SJCRH30 (cell line): ENCODE measurements around the gene EIF4E3. TPM values are rescaled to one million over a fixed set of nuclear protein-coding genes. Genes with fewer than 3 reads are reported as not detected.

ENCODE experiments used
- DNase-seq, 2 experiments: peaks; one replicate each; pipeline ENCODE4 v3.0.0-alpha.2; 2015 to 2020
- H3K27ac ChIP-seq: fragments of 250-450 bp; sonication (Bioruptor Pico); 2 replicates; pipeline ENCODE4 v1.5.1; 2020; ENCODE audit warnings: mild to moderate bottlenecking, moderate library complexity
- H3K27me3 ChIP-seq: fragments of 250-450 bp; sonication (Bioruptor Pico); 2 replicates; pipeline ENCODE4 v1.5.1; 2020; ENCODE audit warnings: mild to moderate bottlenecking, moderate library complexity
- H3K36me3 ChIP-seq: fragments of 250-450 bp; sonication (Bioruptor Pico); 2 replicates; pipeline ENCODE4 v1.5.1; 2020; ENCODE audit warnings: mild to moderate bottlenecking, moderate library complexity
- H3K4me1 ChIP-seq: fragments of 250-450 bp; sonication (Bioruptor Pico); 2 replicates; pipeline ENCODE4 v1.5.1; 2020; ENCODE audit warnings: mild to moderate bottlenecking, moderate library complexity
- H3K4me3 ChIP-seq: fragments of 250-450 bp; sonication (Bioruptor Pico); 2 replicates; pipeline ENCODE4 v1.5.1; 2020; ENCODE audit warnings: mild to moderate bottlenecking, moderate library complexity
- H3K9me3 ChIP-seq: fragments of 250-450 bp; sonication (Bioruptor Pico); replicated peaks from 2 replicates; pipeline ENCODE4 v1.5.1; 2020; ENCODE audit warnings: mild to moderate bottlenecking, moderate library complexity
- total RNA-seq: library from RNA; depleted of rRNA; stranded (reverse); fragments of >200 nt; shearing (Covaris generic); gene quantifications from 2 replicates; pipeline ENCODE4 v1.2.3, GENCODE V29; 2014

Gene EIF4E3
- total RNA-seq, 1 experiment from 2014 or later = 0.20 TPM

GRCh38 chr3:71653414-71653807 is 71.8 kb downstream of the EIF4E3 start:
- no peak overlapping the region for H3K4me3 ChIP-seq
- H3K4me1 ChIP-seq = no peaks in the 10 kb centered on the region
- no peaks in the 10 kb centered on the region for H3K36me3 ChIP-seq
- no peaks in the 10 kb centered on the region for H3K9me3 ChIP-seq
- H3K27ac ChIP-seq = no peak overlapping the region
- DNase-seq = no peak
- H3K27me3 ChIP-seq = no peaks in the 10 kb centered on the region

DNA sequence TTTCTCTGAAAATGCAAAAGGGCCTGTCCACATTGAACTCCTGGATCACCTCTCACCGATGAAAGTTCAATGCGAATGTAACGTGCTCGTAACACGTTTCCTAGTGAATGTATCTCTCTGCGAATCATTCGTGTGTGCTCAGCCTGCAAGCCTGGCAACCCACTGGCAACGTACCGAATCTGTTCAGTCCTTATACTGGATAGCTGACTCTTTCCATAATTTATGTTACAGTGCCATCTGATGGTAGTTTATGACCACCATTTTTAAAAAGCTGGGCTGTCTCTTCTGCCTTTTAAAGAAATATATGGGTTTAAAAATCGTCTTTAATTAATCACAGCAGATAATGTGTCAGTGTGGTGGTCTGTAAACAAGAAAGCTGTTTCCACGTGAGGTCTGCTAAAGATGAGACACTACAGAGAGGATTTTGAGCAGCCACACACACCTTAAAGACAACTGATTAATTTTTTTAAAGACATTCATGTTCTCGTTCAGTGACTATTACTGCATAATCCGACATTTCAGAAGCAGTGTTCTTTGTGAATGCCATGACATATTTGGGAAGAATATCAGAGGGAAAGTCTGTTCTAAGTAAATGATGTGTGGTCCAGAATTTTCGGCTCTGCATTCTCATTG is 72.3 kb downstream of the EIF4E3 start:
- peak; percentile 1 to 35 for DNase-seq

GRCh38 chr3:71651625-71652024 is 73.6 kb downstream of the EIF4E3 start:
- Histone ChIP-seq H3K27me3 (no peaks in the 10 kb centered on the region), H3K4me3 (no peak overlapping the region), H3K4me1 (no peaks in the 10 kb centered on the region), H3K27ac (no peak overlapping the region), H3K9me3 (no peaks in the 10 kb centered on the region), H3K36me3 (no peaks in the 10 kb centered on the region)
- no peak for DNase-seq

More for the DNA sequence above, 72.3 kb downstream of the EIF4E3 start:
- Histone ChIP-seq H3K4me3 (no peak overlapping the region), H3K9me3 (no peaks in the 10 kb centered on the region), H3K27ac (no peak overlapping the region), H3K36me3 (no peaks in the 10 kb centered on the region), H3K27me3 (no peaks in the 10 kb centered on the region), H3K4me1 (no peaks in the 10 kb centered on the region)

DNA sequence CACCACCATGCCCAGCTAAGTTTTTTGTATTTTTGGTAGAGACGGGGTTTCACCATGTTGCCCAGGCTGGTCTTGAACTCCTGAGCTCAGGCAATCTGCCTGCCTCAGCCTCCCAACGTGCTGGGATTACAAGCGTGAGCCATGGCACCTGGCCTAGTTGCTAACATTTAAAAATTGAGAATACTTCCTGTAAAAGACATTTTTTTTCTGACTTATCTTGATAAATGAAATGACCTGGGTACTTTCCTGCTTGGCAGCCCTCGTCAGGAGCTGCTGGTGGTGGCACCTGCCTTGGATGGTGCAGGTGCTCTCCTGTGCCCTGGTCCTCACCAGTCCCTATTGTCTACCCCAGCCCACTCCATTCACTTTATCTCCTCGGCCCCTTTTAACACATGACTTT is 74.8 kb downstream of the EIF4E3 start:
- Histone ChIP-seq H3K36me3 (no peaks in the 10 kb centered on the region), H3K27me3 (no peaks in the 10 kb centered on the region), H3K4me1 (no peaks in the 10 kb centered on the region), H3K4me3 (no peak overlapping the region), H3K9me3 (no peaks in the 10 kb centered on the region), H3K27ac (no peak overlapping the region)
- DNase-seq = no peak

- no peaks in the 10 kb centered on the region for H3K4me1 ChIP-seq
- no peaks in the 10 kb centered on the region for H3K36me3 ChIP-seq
- H3K9me3 ChIP-seq = no peaks in the 10 kb centered on the region
- DNase-seq = no peak
- H3K27ac ChIP-seq = no peak overlapping the region
- no peak overlapping the region for H3K4me3 ChIP-seq
- H3K27me3 ChIP-seq = no peaks in the 10 kb centered on the region
These were observed 75.4 kb downstream of the EIF4E3 start for GRCh38 chr3:71649757-71650156.

- no peak for DNase-seq
- Histone ChIP-seq H3K4me1 (no peaks in the 10 kb centered on the region), H3K4me3 (no peak overlapping the region), H3K27me3 (no peaks in the 10 kb centered on the region), H3K27ac (no peak overlapping the region), H3K36me3 (no peaks in the 10 kb centered on the region), H3K9me3 (no peaks in the 10 kb centered on the region)
These were observed 77.5 kb downstream of the EIF4E3 start for GRCh38 chr3:71647751-71648150.

DNA sequence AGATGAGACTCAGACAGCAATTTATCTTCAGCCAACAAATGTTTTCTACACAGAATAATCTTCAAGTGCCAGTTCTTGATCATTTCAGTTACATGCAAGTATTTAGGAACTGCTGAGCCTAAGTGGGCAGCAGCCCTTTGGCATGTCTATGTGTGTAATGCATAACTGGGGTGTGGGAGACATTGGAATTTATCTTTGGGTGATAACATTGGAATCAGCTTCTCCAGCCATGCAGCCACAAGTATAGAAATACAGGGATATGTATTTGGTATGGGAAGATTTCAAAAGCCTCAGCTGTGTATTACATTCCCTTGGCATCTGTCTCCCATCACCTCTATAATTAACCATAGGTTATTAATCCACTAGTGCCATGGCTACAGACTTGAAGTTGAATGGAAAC is 78.2 kb downstream of the EIF4E3 start:
- Histone ChIP-seq H3K36me3 (no peaks in the 10 kb centered on the region), H3K27me3 (no peaks in the 10 kb centered on the region), H3K4me3 (no peak overlapping the region), H3K27ac (no peak overlapping the region), H3K9me3 (no peaks in the 10 kb centered on the region), H3K4me1 (no peaks in the 10 kb centered on the region)
- DNase-seq = no peak

DNA sequence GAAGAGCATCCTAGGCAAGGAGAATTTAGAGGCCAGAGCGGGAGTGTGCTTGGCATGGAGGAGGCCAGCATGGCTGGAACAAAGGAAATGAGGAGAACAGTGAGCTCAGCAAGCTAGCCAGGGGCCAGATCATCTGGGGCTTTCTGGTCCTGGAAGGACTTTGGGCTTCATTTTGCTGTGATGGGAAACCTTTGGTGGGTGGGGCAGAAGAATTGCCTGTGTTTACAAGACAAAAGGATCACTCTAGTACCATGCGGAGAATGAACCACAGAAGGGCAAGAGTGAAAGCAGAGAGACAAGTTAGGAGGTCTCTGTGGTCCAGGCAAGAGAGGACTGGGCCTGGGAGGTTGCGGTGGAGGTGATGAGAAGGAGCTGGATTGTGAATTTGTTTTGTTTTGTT is 80.1 kb downstream of the EIF4E3 start:
- H3K27me3 ChIP-seq = no peaks in the 10 kb centered on the region
- H3K9me3 ChIP-seq = no peaks in the 10 kb centered on the region
- H3K4me1 ChIP-seq = no peaks in the 10 kb centered on the region
- no peaks in the 10 kb centered on the region for H3K36me3 ChIP-seq
- H3K4me3 ChIP-seq = no peak overlapping the region
- DNase-seq = no peak
- H3K27ac ChIP-seq = no peak overlapping the region

DNA sequence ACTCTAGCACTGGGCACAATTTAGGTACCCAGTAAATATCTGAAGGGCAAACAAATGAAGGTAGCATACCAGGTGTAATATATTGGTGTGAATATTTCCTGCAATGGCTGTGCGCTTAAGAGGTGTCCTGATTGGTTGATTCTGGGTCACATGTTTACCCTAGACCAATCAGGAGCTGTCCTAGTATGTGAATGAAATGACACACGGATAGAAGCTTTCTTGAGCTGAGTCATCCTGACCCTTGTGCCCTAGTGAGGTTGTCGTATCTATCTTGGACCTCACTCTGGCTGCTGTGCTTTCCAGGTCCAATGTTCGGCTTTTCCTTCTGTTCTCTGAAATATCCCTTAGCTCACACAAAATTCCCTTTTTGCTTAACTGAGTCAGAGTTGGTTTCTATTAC is 83.5 kb downstream of the EIF4E3 start:
- peak in 1 of 2 experiments; percentile 9 for DNase-seq

GRCh38 chr3:71640331-71640983 is 84.7 kb downstream of the EIF4E3 start:
- H3K9me3 ChIP-seq = no peaks in the 10 kb centered on the region
- H3K27ac ChIP-seq = no peak overlapping the region
- no peaks in the 10 kb centered on the region for H3K36me3 ChIP-seq
- no peak for DNase-seq
- no peaks in the 10 kb centered on the region for H3K27me3 ChIP-seq
- no peak overlapping the region for H3K4me3 ChIP-seq
- no peaks in the 10 kb centered on the region for H3K4me1 ChIP-seq

More for the DNA sequence above, 83.5 kb downstream of the EIF4E3 start:
- no peak overlapping the region for H3K4me3 ChIP-seq
- no peak overlapping the region for H3K27ac ChIP-seq
- H3K27me3 ChIP-seq = no peaks in the 10 kb centered on the region
- no peaks in the 10 kb centered on the region for H3K9me3 ChIP-seq
- H3K36me3 ChIP-seq = no peaks in the 10 kb centered on the region
- H3K4me1 ChIP-seq = no peaks in the 10 kb centered on the region

DNA sequence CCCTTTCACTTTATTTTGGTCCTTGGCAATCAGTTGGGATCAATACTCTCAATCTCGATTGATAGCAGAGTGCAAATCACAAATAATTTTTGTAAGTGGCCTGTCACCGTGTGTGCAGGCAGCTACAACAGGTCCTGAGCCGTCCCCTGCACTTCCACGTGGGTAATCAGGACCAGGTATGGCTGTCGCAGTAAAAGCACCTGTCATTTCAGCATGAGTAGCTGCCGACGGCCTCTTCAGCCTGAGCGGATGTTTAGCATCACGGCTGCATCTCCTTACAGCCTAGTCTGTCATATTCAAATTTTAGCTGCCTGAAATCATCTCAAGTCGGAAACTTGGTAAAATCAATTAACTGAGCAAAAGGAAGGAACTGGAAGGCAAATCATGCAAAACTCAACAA is 88.7 kb downstream of the EIF4E3 start:
- Histone ChIP-seq H3K9me3 (no peaks in the 10 kb centered on the region), H3K4me3 (no peak overlapping the region), H3K27me3 (no peaks in the 10 kb centered on the region), H3K36me3 (no peaks in the 10 kb centered on the region), H3K4me1 (no peaks in the 10 kb centered on the region), H3K27ac (no peak overlapping the region)
- no peak for DNase-seq

GRCh38 chr3:71636001-71636400 is 89.2 kb downstream of the EIF4E3 start:
- no peaks in the 10 kb centered on the region for H3K36me3 ChIP-seq
- DNase-seq = no peak
- no peak overlapping the region for H3K27ac ChIP-seq
- no peaks in the 10 kb centered on the region for H3K9me3 ChIP-seq
- no peaks in the 10 kb centered on the region for H3K27me3 ChIP-seq
- H3K4me3 ChIP-seq = no peak overlapping the region
- H3K4me1 ChIP-seq = no peaks in the 10 kb centered on the region

GRCh38 chr3:71634671-71635070 is 90.5 kb downstream of the EIF4E3 start:
- Histone ChIP-seq H3K27me3 (no peaks in the 10 kb centered on the region), H3K9me3 (no peaks in the 10 kb centered on the region)
- DNase-seq = no peak

GRCh38 chr3:71629711-71630110 is 95.5 kb downstream of the EIF4E3 start:
- Histone ChIP-seq H3K9me3 (no peaks in the 10 kb centered on the region), H3K4me1 (no peaks in the 10 kb centered on the region), H3K4me3 (no peak overlapping the region), H3K27me3 (no peaks in the 10 kb centered on the region), H3K27ac (no peak overlapping the region), H3K36me3 (no peaks in the 10 kb centered on the region)
- no peak for DNase-seq

More at GRCh38 chr3:71634671-71635070, 90.5 kb downstream of the EIF4E3 start:
- H3K36me3 ChIP-seq = no peaks in the 10 kb centered on the region
- no peaks in the 10 kb centered on the region for H3K4me1 ChIP-seq
- no peak overlapping the region for H3K4me3 ChIP-seq
- no peak overlapping the region for H3K27ac ChIP-seq

GRCh38 chr3:71629289-71629688 is 95.9 kb downstream of the EIF4E3 start:
- Histone ChIP-seq H3K36me3 (no peaks in the 10 kb centered on the region), H3K4me3 (no peak overlapping the region), H3K27me3 (no peaks in the 10 kb centered on the region), H3K9me3 (no peaks in the 10 kb centered on the region), H3K4me1 (no peaks in the 10 kb centered on the region), H3K27ac (no peak overlapping the region)
- no peak for DNase-seq

- H3K27ac ChIP-seq = no peak overlapping the region
- DNase-seq = no peak
- no peaks in the 10 kb centered on the region for H3K9me3 ChIP-seq
- H3K27me3 ChIP-seq = no peaks in the 10 kb centered on the region
- no peaks in the 10 kb centered on the region for H3K4me1 ChIP-seq
- H3K36me3 ChIP-seq = no peaks in the 10 kb centered on the region
- H3K4me3 ChIP-seq = no peak overlapping the region
These were observed 96.7 kb downstream of the EIF4E3 start for GRCh38 chr3:71628522-71628921.
